ENCODE measurements around the gene GOLGA6D.

- TF ChIP-seq POLR2A (IDR thresholded peaks at IDR 0.05) = no peak
- no peak for TF ChIP-seq CTCF (IDR thresholded peaks at IDR 0.05)
Measured at GRCh38 chr15:75237316-75237982, 45.2 kb upstream of the GOLGA6D start.

Data from right lobe of liver (tissue), 4 donors.